Left hindlimb (tissue), 1 donor: ENCODE measurements around the gene APMAP.
"Not testable (repeated sequence)": the region's sequence is repeated elsewhere in the genome, so short reads cannot be mapped to it uniquely, and the experiment has no call there.

Experiments
- DNase-seq: peaks from one replicate; pipeline ENCODE4 v3.0.0-alpha.2; 2018

APMAP gene

DNA sequence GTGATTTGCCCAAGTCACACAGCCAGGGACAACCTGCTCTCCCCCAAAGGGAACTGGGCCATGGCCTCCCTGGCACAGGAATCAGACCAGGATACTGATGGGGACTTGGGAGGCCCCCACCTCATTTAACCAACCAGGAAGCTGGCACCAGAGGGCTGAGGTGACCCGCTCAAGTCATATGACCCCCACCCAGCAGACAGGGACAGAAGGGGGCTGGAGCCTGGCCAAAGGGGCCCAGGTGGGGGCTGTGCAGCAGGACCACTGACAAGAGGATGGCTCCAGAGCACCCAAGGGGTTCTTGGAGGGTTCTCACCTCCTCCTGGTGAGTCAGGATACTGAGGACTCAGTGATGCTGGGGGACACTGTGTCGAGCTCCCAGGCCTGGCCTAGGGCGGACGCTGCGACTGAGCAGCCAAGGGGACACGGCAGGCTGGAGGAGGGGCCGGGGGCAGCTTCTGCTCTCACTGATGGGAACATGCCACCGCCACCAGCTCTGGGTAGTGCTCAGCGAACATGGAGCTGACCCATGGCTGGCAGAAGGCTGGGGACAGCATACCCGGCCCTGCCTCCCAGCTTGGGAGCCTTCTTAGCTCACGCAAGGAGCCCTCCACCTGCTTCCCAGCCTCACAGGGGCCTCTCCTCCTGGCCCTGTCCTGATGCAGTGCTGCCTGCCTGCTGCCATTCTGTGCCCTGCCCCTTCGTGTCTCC, 42.3 kb downstream of the APMAP start:
- DNase-seq: no peak

DNA sequence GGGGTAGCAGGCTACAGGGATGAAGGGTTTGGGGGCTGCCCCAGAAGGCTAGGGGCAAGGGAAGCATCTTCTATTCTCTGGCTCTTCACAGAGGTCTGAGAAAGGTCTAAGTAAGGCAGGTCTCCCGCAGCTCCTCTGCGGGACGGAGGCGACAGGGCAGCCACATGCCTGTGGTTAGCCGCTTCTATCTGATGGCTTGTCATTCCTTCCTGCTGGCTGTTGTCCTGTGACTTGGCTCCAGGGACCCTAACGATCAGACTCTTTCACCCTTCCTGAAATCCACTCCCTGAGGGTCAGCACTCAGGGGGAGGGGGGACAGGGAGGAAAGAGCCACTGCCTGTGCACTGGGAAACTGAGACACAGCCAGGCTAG, 42.8 kb downstream of the APMAP start:
- DNase-seq: no peak

DNA sequence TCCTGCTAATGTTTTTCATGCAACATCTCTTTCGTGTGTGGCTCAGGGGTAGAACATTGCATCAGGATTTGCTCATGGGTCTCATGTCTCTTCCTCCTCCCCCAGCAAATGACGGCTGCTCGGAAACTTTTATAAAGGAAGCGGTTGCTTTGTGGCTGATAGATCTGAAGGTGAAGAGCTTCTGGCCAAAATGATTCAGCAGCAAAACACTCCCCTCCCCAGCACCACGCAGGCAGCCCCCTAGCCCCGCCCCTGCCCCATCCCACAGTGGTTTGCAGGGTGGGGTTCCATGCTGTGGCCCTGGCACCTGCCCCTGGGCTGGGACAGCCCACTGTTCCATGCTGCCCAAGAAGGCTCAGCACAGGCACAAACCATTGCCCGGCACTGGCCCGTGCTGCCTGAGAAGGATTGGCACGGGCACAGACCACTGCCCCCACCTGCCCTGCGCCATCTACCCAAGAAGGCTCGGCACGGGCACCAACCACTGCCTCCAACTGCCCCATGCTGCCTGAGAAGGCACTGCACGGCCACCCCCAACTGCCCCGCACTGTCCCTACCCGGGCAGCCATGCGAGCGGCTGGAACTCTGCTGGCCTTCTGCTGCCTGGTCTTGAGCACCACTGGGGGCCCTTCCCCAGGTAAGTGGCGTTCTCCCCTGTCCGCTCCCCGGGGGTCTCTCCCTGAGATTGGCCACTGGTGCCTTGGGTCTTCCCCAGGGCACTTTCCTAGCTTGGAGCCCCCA, 43.4 kb downstream of the APMAP start, which contains the start of gene CST7:
Gene CST7 (plus strand): TSS at position 331 of the 741 bp plus-strand sequence. CDS start 237 bp downstream, at position 568.
- DNase-seq: no peak

DNA sequence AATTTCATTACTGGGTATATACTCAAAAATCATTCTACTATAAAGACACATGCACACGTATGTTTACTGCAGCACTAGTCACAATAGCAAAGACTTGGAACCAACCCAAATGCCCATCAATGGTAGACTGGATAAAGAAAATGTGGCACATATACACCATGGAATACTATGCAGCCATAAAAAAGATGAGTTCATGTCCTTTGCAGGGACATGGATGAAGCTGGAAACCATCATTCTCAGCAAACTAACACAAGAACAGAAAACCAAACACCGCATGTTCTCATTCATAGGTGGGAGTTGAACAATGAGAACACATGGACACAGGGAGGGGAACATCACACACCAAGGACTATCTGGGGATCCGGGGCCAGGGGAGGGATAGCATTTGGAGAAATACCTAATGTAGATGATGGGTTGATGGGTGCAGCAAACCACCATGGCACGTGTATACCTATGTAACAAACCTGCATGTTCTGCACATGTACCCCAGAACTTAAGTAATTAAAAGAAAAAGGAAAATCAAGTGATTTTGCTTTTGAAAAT, 44.1 kb downstream of the APMAP start:
- not testable (repeated sequence) for DNase-seq

DNA sequence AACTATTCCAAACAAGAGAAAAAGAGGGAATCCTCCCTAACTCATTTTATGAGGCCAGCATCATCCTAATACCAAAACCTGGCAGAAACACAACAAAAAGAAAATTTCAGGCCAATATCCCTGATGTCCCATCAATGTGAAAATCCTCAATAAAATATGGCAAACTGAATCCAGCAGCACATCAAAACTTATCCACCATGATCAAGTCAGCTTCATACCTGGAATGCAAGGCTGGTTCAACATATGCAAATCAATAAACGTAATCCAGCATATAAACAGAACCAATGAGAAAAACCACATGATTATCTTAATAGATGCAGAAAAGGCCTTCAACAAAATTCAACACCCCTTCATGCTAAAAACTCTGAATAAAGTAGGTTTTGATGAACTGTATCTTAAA, 46.2 kb downstream of the APMAP start:
- not testable (repeated sequence) for DNase-seq

DNA sequence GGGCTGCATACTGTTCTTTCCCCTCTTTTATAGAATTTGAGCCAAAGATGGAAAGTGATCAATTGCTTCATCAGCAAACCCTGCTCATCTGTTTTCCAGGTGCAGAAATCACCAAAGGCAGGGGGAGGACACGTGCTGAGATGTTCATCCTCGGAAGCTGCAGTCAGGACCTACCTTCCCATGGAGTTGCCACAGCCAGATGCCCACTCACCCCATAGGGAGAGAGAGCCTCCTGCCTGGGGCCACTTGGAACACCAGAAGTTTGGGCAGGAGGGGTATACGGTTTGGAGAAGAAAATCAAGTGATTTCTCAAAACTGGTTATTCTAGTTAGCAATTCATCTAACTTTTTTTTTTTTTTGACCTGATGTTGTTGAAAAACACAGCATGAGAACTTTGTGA, 48.8 kb downstream of the APMAP start:
- DNase-seq: no peak

DNA sequence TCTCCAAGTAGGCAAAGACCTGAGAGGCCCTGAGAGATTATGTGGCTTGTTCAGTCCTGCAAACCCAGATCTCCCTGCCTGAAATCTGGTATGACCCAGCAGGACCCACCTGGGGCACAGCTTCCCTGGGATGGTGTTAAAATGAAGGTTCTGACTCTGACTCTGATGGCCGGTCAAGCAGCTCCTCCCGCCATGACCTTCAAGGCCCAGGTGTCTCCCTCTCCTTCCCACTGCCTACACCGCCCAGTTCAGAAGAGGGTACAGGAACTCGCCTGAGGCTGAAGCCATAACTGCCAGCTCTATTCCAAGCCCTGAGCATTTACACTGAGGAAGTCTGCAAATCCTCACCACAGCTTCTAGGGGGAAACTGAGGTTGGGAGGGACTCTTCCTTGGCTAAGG, 49.4 kb downstream of the APMAP start:
- DNase-seq: no peak

DNA sequence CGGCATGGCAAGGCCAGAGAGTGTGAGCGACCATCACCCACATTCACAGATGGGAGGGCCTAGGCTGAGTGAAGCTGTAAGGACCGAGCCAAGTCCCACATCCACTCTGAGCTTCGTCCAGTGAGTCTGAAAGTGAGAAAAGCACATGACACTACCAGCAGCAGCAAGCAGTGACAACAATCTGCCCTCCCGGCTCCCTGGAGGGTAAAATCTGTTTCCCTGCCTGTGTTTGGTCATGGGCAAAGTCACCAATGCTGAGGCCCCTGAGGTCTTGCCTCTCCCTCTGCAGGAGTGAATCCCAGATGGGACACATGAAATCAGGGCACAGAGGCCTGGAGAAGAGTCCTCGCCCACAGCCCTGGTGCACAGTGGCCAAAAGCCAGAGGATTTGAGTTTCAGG, 49.9 kb downstream of the APMAP start:
- no peak for DNase-seq

DNA sequence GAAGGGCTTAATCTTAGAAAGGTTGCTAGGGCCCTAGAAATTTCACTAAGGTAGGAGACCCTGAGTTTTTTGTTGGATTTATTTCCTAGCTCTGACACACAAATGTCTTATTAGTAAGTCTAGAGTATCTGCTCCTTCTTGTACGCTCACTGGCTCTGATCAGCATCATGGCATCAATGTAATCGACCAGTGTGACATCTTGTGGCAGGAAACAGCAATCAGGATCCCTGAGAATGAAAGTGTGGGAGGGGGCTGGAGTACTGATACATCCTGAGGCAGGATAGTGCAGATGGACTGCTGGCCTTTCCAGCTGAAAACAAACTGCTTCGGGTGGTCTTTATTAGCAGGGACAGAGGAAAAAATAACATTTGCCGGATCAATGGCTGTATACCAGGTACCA, 53.5 kb downstream of the APMAP start:
- no peak for DNase-seq

DNA sequence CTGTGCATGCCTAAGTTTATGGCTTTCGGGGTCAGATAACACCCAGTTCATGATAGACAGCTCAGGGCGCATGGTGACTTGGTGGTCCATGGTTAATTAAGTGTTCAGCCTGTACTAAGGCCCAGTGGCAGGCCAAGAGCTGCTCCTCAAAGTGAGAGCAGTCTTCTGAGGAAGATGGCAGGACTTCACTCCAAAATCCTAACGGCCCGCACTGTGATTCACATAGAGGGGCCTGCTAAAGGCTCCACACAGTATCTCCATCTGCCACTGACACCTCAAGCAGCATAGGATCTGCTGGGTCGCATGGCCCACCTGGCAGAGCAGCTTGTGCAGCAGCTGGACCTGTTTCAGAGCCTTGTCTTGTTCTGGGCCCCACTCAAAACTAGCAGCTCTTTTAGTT, 54.1 kb downstream of the APMAP start:
- no peak for DNase-seq

DNA sequence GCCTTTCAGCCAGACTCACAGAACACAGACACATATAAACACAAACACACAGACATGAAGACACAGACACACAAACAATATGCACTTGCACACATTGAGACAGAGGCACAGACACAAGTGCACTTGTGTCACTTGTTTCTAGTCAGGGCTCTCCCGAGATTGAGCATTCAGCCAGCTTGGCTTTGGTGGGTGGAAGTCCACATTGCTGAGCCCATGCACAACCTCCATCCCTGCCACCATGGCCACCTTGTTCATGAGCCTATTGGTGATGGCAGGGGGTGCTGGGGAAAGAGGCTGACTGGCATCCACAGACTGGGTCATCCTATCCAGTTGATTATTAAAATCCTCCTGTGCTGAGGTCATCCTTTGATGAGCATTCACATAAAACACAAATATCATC, 55.0 kb downstream of the APMAP start:
- no peak for DNase-seq

DNA sequence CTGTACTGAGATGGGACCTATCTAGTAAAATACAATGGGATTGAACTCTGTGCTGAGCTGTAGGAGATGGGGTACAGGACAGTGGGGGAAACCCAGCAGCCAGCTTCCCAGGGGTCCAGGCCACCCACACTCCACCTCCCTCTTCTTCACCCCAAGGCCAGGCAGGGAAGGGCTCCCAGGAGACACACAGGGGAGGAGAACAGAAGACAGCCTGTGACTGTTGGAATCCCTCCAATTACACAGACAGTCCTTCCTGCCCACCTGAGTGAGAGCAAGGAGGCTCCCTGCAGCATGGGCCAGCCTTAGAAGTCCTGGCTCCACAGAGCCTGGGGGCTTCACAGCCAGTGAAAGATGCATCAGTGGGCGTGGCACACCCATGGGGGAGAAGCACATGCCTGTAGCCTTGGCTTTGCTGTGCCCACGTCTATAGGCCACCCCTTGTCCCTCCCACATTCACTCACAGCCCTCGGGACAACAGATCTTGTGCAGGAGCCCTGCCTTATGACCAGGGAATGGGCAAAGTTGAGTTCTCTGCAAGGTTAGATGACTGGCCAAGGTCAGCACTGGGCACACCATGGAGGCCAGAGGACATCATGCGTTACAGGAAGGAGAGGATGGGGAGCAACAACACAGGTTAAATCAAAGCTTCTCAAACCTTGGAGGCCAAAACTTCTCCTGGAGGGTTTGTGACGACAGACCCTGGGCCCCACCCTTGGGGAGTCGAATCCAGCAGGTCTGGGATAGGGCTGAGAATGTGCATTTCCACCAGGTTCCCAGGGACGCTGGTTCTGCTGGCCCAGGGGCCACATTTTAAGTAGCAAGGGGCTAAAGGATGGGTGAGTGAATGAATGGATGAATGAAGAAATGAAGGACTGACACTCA, 55.8 kb downstream of the APMAP start:
- DNase-seq: no peak

DNA sequence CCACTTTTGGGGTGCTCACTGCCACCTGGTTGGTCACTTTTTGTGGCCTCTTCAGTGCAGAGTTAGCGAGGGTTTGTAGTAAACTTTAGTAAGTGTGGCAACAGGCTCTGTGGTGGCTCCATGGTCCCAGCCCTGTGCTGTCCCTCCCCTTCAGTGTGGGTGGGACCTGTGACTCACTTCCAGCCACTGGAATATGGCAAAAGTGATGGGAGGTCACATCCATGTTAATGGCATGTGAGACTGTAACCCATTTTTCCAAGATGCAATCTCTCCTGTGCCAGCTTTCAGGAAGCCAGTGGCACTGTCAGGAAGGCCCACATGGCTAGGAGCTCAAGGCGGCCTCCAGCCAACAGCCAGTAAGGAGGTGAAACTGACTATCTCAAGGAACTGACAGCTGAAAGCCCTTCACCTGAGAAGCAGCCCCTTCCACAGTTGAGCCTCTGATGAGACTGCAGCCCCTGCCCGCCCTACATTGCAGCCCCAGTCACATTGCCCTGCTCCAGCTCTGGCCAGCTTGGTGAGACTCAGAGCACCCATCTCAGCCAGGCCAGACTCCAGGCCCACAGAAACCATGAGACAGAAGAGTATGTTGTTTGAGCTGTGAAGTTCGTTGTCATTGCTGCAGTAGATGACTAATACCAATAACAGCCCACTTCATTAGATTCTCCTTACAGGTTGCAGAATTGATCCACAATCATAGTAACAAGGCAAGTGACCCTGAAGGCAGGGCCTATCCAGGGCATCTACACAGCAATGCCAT, 56.6 kb downstream of the APMAP start:
- DNase-seq: no peak

DNA sequence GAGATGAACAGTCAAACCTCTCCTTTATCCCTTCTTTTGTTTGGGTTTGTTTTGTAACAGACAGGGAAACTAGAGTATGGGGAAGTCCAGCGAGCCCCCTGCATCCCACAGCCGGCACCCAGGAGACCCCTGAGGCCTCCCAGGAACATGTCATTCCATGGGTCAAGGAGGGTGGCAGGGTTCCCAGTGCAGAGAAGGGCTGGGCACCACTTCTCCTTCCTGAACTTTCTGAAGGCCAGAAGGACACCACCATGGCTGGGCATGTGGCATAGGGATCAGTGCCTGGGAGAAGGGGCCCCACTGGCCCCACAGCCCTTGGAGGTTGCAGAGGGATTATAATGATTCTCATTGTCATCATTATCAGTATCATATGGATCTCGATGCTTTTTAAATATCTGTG, 57.4 kb downstream of the APMAP start:
- no peak for DNase-seq

DNA sequence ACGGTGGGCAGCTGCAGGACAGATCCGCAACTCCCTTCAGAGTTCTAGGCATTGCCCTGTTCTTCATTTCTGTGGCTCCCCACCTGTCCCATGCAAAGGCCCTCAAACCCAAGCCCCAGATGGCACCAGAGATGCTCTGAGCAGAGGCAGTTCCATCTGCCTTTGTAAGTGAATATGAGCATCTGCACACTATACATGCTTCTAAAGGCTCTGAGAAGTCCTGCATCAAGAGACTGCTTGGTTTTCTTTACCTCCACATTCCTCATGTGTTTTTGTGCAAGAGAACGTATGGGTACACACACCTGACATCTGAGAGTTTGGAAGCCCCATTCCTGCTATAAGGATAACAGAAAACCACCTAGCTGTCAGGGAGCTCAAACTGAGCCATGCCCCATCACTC, 57.8 kb downstream of the APMAP start:
- DNase-seq: no peak

DNA sequence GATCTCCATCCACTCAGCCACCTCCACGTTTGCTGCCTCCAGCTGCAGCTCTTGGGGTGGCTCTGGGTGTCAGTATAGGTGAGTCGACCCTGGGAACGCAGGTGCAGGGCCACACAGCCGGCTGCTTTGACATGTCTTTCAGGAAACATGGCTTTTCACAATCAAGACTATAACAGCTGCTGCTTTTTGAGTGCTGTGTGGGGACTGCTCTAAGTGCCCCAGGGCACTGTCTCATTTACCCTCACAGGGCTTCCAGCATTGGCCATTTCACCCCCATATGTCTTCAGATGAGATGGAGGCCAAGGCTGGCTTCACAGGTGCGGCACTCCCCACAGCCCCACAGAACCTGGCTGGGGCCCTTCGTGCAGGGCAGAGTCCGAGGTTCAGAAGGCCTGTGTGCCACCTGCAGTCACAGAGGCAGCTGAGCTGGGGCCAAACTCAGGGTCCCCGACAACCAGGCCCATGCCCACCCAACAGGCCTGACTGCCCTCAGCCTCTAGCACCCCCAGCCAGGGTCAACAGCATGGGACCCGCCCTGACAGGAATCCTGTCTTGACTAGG, 58.4 kb downstream of the APMAP start:
- DNase-seq: no peak

DNA sequence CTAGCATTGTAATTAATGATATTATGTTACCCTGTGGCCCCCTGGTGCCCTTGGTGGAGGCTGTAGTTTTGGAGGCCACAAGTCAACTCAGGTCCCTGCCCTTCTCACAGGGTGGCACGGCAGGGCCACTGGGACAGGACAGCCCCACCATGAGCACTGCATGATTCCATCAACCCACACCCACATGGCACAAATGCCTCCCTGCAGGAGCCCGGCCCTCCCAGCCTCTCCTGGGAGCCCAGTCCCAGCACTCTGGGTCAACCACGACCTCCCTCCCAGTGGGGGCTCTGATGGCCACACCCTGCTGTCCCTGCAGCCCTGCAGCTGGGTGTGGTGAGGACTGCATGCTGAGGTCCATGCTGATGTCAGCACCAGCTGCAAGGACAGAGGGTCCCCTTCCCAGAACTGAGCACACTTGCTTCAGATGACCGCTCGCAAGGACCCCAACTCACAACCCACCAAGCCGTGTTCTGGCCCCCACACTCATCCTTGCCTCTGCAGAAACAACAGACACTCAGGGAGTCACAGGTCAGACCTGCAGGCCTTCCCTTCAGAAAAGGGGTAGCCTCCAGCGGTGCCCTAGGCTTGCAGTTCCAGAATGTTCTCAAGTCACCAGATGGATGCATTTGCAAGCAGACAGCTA, 59.2 kb downstream of the APMAP start:
- no peak for DNase-seq

DNA sequence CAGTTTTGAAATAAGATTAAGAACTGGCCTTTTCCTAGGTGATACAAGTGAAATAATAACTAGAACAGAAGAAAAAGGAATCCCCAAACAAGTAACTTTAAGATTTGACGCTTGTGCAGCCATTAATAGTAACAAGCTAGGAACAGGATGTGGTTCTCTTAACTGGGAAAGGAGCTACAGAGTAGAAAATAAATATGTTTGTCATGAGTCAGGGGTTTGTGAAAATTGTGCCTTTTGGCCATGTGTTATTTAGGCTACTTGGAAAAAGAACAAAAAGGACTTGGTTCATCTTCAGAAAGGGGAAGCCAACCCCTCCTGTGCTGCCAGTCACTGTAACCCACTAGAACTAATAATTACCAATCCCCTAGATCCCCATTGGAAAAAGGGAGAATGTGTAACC, 60.7 kb downstream of the APMAP start:
- DNase-seq: not testable (repeated sequence)

DNA sequence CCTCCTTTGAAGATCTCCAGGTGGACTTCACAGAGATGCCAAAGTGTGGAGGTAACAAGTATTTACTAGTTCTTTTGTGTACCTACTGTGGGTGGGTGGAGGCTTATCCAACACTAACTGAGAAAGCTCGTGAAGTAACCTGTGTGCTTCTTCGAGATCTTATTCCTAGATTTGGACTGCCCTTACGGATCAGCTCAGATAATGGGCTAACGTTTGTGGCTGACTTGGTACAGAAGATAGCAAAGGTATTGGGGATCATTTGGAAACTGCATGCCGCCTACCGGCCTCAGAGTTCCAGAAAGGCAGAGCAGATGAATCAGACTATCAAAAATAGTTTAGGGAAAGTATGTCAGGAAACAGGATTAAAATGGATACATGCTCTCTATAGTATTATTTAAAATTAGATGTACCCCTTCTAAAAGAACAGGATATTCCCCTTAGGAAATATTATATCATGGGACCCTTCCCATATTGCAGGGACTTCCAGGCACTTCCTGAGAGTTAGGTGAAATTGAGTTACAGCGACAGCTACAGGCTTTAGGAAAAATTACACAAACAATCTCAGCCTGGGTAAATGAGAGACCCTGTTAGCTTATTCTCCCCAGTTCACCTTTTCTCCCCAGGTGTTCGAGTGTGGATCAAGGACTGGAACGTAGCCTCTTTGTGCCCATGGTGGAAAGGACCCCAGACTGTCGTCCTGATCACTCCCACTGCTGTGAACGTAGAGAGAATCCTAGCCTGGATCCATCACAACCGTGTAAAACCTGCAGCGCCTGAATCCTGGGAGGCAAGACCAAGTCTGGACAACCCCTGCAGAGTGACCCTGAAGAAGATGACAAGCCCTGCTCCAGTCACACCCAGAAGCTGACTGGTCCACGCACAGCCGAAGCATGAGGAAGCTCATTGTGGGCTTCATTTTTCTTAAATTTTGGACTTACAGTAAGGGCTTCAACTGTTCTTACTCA, 61.5 kb downstream of the APMAP start:
- DNase-seq: not testable (repeated sequence)
